CD4-positive, alpha-beta T cell treated with Interleukin-1 beta for 1 hour (primary cell): ENCODE data around the gene CTDSP2.
"Not testable (repeated sequence)": the region's sequence is repeated elsewhere in the genome, so short reads cannot be mapped to it uniquely, and the experiment has no call there.

Experiments
- DNase-seq, 2 donors: peaks; one replicate each; pipeline ENCODE4 v3.0.0-alpha.2; 2020 to 2022

Gene CTDSP2

GRCh38 chr12:57833672-57834071 lies 12.9 kb downstream of the CTDSP2 start:
- no peak for DNase-seq

GRCh38 chr12:57832966-57833365 lies 13.6 kb downstream of the CTDSP2 start:
- no peak for DNase-seq

GRCh38 chr12:57830393-57830792 lies 16.1 kb downstream of the CTDSP2 start:
- DNase-seq = no peak

- no peak for DNase-seq
These were observed 17.3 kb downstream of the CTDSP2 start for GRCh38 chr12:57829025-57829777.

- DNase-seq = no peak
These were observed 19.6 kb downstream of the CTDSP2 start for GRCh38 chr12:57826966-57827365.

GRCh38 chr12:57826400-57826799 lies 20.1 kb downstream of the CTDSP2 start:
- no peak for DNase-seq

- no peak for DNase-seq
These were observed 21.1 kb downstream of the CTDSP2 start for GRCh38 chr12:57825451-57825850.

GRCh38 chr12:57823908-57824640 lies 22.5 kb downstream of the CTDSP2 start:
- no peak for DNase-seq

GRCh38 chr12:57823131-57823907 lies 23.2 kb downstream of the CTDSP2 start:
- DNase-seq = no peak

- no peak for DNase-seq
These were observed 24.0 kb downstream of the CTDSP2 start for GRCh38 chr12:57822392-57823130.

- no peak for DNase-seq
These were observed 24.9 kb downstream of the CTDSP2 start for GRCh38 chr12:57821474-57822214.

GRCh38 chr12:57821015-57821414 lies 25.5 kb downstream of the CTDSP2 start:
- DNase-seq = not testable (repeated sequence)

GRCh38 chr12:57820119-57820518 lies 26.4 kb downstream of the CTDSP2 start:
- DNase-seq = not testable (repeated sequence)

GRCh38 chr12:57817990-57818331 lies 28.6 kb downstream of the CTDSP2 start:
- DNase-seq = not testable (repeated sequence)

- no peak for DNase-seq
These were observed 29.1 kb downstream of the CTDSP2 start for GRCh38 chr12:57817261-57817989.

GRCh38 chr12:57816855-57817151 lies 29.7 kb downstream of the CTDSP2 start:
- DNase-seq = no peak

- no peak for DNase-seq
These were observed 30.3 kb downstream of the CTDSP2 start for GRCh38 chr12:57816001-57816854.

GRCh38 chr12:57815177-57816000 lies 31.1 kb downstream of the CTDSP2 start:
- DNase-seq = no peak

GRCh38 chr12:57813971-57814772 lies 32.4 kb downstream of the CTDSP2 start:
- no peak for DNase-seq
